HG02852 (cell line): Measurements from ENCODE around the gene BLM.
A peak's percentile ranks its signal among the peaks of the same experiment; 100 is the strongest.
"Not testable (repeated sequence)": the region's sequence is repeated elsewhere in the genome, so short reads cannot be mapped to it uniquely, and the experiment has no call there.

Source experiments
- ATAC-seq: cut with Tn5 transposase; IDR thresholded peaks from one replicate; pipeline ENCODE4 v1.9.1; 2021; ENCODE audit warnings: mild to moderate bottlenecking, moderate library complexity; ENCODE audit not compliant: unreplicated experiment

The BLM gene

DNA sequence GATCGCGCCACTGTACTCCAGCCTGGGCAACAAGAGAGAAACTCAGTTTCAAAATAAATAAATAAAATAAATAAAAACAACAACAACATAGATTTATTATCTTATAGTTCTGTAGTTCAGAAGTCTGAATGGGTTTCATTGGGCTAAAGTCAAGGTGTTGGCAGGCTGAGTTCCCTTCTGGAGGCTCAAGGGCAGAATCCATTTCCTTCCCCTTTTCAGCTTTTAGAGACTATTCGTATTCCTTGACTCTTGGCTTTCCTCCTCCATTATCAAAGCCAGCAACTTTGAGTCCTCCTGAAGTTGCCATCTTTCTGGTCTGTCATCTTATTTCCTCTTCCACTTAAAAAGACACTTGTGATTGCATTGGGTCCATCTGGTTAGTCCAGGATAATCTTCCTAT lies 12.1 kb downstream of the BLM start:
- no peak for ATAC-seq

DNA sequence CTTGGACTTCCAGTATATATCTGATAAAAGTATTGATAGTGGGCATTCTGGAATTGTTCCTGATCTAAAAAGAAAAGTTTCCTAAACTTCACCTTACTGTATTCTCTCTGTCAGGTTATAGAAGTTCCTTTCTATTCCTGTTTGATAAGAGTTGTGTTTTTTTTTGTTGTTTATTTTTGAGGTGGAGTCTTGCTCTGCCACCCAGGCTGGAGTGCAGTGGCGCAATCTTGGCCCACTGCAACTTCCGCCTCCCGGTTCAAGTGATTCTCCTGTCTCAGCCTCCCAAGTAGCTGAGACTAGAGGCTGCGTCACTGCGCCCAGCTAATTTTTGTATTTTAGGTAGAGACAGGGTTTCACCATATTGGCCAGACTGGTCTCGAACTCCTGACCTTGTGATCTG lies 13.1 kb downstream of the BLM start:
- ATAC-seq: no peak

DNA sequence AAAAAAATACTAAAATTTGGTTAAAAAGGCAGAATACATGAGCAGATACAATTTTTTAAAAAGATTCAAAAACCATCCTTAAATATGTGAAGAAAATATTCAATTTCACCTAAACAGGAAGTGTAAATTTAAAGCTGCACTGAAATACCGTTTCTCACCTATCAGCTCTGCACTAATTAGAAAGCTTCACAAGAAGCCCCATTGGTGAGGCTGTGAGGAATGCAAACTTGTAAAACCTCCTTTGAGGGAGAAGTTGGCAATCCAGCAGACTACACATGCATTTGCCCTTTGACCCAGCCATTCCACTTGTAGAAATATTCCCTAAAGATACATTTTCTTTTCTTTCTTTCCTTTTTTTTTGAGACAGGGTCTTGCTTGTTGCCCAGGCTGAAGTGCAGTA lies 18.8 kb downstream of the BLM start:
- ATAC-seq: no peak

DNA sequence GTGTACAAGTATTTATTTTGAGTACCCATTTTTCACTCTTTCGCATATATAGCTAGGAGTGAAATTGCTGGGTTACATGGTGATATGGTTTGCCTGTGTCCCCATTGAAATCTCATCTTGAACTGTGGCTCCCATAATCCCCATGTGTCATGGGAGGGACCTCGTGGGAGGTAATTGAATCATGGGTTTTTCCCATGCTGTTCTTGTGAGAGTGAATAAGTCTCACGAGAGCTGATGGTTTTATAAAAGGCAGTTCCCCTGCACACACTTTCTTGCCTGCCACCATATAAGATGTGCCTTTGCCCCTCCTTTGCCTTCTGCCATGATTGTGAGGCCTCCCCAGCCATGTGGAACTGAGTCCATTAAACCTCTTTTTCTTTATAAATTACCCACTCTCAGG lies 23.4 kb downstream of the BLM start:
- ATAC-seq: not testable (repeated sequence)

DNA sequence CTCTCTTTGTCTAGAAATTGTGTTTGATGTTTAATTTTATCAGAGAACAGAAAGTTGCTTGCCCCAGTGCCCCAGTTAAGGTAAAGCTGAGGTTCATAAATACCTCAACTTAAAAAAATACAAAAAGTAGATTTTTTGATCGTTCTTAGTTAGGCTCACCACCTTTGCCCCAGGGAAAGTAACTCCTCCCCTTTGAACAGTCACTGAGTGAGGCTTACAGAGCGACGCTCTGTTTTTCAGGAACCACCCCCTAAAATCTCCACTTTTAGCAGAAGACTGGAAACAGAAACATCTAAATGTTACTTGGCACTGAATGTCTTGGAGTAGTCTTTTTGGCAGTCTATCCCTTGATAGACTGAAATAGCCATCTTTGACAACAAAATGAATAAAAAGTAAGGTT lies 24.9 kb downstream of the BLM start:
- ATAC-seq: no peak

DNA sequence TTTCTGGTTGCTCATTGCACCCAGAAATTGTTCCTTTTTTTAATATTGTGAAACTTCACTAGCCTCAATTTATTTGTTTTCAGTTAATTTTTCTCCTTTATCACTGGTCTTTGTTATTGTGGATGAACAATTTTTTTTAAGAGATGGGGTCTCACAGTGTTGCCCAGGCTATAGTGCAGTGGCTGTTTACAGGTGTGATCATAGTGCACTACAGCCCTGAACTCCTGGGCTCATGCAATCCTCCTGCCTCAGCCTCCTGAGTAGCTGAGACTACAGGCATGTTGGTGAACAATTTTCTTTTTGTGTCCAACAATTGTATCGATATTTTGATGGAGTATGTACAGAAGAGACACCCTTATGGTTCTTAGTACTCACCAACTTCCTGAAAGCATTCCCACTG lies 26.3 kb downstream of the BLM start:
- no peak for ATAC-seq

DNA sequence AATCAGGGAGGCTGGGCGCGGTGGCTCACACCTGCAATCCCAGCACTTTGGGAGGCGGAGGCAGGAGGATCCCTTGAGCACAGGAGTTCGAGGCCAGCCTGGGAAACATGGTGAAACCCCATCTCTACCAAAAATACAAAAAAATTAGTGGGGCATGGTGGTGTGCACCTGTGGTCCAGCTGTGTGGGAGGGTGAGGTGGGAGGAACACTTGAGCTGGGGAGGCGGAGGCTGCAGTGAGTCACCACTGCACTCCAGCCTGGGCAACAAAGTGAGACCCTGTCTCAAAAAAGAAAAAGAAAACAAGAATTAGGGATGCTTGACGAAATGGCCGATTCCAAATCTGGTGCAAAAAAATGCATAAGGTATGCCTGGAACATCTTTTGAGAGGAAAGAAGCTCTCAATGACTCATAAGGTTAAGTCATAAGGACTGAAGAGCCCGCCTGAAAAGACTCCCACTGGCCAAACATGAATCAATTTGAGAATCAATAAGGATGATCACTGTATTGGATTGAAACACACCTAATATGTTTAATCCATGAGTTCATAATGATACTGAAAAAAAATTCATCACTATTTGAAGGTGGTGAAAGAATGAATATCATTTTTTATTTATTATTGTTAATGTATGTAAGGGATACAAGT lies 27.7 kb downstream of the BLM start:
- ATAC-seq: no peak

DNA sequence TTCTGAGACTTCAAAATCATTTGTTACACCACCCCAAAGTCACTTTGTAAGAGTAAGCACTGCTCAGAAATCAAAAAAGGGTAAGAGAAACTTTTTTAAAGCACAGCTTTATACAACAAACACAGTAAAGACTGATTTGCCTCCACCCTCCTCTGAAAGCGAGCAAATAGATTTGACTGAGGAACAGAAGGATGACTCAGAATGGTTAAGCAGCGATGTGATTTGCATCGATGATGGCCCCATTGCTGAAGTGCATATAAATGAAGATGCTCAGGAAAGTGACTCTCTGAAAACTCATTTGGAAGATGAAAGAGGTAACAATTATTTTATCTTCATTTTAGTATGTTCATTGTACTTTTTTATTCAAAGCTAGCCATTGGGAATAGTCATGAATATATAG lies 32.6 kb downstream of the BLM start:
- ATAC-seq: no peak

DNA sequence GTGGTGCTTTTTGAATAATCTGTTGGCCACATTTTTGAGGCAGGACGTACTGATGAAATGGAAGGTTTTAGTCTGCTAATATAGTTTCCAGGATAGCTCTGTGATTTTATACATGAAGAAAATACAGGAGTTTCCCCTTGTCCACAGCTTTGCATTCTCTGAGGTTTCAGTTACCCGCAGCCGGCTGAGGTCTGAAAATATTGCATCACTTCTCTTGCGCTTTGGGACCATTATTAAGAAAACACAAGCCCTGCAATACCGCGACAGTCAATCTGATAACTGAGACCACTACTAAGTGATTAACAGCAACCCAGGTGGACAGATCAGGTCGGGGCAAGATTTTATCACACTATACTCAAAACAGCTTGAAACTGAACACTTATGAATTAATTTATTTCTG lies 33.0 kb downstream of the BLM start:
- ATAC-seq: peak; percentile 47

DNA sequence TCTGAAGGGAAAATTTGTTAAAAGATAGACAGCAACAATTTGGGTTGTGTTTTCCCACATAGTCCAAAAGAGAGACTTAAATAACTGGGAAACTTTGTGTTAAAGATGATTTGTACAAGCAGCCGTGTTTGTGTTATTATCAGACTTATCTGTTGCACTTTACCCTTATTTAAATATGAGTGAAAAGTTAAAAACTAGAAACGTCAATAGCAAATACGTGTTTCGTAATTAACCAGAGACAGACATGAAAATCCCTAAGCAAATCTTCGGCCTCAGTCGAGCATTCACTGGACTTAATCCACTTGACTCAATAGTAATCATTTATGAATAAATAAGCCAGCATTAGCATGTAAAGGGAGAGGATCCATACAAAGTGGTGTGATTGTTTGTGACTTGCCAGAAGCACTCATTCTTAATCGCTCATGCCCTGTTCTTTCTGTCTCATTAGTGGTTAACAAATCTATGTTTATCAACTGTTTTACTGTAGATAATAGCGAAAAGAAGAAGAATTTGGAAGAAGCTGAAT lies 34.2 kb downstream of the BLM start:
- ATAC-seq: no peak

DNA sequence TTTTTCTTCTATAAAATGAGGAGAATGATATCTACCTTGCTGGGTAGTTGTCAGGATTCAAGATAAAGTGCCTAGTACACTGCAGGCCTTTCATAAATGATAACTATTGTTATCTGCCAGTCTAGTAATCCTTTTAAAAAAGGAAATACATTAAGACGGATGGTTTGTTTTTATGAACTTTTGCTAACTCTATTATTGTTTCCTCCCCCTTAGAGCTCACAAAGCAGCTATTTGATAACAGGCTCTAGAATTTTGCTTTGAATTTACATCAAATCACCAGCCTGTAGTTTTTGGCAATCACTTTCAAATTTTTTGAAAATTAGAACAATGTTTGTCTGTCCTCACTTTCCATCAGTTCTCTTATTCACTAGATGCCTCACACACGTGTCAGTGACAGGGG lies 39.8 kb downstream of the BLM start:
- ATAC-seq: no peak

DNA sequence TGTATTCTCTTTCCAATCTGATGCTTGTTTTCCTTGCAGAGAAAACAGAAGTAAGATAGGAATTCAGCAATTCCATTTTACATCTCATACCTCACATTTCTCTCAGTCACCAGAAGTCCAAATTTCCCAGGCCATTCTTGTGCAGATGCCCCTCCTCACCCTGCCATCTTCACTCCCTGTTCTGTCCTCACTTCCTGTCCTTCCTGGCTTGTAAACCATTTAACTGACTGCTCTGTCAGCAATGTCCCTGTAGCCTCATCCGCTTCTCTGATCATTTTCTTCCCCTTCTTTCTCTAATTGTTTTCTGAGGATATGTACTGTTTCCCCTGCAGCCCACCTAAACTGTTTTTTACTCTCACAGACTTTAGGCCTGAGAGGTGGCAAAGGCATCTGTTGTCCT lies 40.3 kb downstream of the BLM start:
- no peak for ATAC-seq

DNA sequence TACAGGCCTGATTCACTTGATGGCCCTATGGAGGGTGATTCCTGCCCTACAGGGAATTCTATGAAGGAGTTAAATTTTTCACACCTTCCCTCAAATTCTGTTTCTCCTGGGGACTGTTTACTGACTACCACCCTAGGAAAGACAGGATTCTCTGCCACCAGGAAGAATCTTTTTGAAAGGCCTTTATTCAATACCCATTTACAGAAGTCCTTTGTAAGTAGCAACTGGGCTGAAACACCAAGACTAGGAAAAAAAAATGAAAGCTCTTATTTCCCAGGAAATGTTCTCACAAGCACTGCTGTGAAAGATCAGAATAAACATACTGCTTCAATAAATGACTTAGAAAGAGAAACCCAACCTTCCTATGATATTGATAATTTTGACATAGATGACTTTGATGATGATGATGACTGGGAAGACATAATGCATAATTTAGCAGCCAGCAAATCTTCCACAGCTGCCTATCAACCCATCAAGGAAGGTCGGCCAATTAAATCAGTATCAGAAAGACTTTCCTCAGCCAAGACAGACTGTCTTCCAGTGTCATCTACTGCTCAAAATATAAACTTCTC lies 43.6 kb downstream of the BLM start:
- no peak for ATAC-seq

DNA sequence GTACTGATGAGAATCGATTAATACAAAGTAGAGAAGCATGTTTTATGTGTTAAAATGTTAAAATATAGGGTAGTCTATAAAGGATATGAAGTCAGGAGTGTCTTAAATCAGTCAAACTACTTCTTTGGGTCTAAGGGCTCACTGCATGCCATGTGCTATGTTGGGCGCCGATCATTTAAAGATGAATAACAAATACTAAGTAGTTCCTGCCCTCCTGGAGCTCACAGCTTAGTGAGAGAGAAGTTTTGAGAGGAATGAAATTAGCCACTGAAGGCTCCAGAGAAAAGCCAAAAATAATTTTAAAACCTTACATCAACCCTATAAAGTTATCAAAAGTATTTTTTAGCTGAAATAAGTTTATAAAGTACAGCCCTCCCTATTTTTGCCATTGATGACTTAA lies 44.5 kb downstream of the BLM start:
- ATAC-seq: no peak

DNA sequence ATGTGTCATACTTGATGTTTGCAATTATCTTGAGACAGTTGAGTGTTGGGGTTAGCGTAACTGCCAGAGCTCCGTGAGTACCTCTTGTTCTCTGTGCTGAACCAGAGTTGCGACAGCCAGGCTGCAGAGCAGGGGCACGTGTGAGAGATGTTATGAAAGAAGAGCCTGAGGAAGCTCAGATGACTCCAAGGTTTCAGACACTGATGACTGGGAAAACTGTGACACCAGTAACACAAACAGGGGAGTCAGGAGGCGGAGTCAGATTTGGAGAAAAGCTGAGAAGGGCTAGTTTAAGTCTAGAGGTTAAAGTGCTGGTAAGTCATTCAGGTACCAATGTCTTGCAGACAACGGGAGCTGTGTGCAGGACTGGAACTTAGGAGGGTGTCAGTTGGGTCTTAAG lies 45.0 kb downstream of the BLM start:
- ATAC-seq: no peak

DNA sequence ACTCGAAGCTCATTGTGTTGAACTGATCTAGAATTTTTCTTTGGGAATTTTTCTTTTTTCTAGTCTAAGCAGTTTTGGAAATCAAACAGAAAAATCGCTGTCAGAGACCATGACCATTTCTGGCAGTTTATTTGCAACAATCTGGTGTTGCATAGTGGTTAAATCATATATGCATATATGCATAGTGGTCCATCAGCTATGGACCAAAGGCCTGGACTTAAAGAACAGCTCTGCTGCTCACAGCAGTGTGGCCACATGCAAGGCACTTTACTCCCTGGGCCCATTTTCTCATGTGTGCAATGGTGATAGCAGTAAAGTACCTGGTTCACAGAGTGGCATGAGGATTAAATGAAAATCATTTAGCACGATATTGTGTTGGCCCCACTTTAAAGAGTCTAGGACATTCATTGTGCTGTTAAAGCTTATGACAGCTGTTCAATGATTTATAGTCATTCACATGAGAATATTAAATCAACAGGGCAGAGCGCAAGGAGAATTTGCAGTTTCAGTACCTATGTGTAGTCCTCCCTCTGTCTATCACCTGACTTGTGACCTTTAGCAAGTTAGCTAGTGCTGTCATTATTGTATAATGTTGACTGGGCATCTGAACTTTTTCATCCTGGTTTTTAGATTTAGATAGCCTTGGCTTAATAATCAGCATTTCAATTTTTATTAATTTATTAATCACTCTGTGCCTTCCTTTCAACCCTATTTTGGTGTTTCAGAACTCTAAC lies 46.4 kb downstream of the BLM start:
- no peak for ATAC-seq

DNA sequence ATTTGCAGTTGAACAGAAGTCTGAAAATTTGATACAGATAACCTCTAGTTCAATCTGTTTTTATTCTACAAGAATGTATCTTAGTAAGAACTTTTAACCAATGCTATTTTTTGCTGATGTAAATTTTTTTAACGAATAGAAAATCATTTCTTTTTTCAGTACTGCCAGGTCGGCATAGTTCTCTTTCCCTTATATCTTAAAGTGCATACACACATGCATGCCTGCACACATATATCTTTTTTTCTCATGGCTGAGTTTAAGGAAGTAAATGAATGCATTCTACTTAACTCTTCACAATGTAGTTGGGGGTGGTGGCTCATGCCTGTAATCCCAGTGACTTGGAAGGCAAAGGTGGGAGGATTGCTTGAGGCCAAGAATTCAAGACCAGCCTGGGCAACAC lies 48.4 kb downstream of the BLM start:
- ATAC-seq: no peak

DNA sequence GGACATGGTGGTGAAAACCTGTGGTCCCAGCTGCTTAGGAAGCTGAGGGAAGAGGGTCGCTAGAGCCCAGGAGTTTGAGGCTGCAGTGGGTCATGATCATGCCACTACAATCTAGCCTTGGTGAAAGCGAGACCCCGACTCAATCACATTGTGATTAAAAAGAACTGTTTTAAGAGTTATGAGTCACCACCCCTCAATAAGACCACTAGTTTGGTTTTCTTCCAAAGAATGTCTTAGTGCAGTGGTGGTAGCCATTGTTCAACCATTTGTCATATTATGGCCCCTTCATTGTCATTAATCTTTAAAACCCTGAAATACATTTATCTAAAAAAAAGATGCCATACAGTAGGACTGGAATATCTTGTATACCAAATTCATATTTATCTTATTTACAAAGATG lies 48.8 kb downstream of the BLM start:
- no peak for ATAC-seq

DNA sequence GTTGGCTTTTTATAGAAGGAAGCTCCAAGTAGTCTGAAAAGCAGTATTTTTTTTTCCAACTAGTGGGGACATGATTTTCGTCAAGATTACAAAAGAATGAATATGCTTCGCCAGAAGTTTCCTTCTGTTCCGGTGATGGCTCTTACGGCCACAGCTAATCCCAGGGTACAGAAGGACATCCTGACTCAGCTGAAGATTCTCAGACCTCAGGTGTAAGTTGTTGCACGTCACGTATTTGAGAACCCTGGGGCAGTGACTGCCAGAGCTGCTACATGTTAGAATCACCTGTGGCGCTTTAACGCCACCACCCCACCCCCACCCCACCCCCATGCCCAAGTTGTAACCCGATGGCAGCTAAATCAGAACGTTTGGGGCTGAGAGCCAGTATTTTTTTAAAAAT lies 52.2 kb downstream of the BLM start:
- no peak for ATAC-seq

DNA sequence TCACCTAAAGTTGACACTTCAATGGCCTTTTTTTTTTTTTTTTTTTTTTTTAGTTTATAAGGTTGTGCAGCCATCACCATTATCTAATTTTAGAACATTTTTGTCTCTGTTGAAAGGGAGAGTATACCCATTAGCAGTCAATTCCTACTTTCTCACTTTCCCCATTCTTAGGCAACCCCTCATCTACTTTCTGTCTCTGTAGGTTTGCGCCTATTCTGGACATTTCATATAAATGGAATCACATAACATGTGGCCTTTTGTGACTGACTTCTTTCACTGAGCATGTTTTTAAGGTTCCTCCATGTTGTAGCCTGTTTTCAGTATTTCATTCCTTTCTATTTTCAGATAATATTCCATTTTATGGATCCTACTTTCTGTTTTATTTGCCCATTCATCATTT lies 56.3 kb downstream of the BLM start:
- ATAC-seq: no peak

DNA sequence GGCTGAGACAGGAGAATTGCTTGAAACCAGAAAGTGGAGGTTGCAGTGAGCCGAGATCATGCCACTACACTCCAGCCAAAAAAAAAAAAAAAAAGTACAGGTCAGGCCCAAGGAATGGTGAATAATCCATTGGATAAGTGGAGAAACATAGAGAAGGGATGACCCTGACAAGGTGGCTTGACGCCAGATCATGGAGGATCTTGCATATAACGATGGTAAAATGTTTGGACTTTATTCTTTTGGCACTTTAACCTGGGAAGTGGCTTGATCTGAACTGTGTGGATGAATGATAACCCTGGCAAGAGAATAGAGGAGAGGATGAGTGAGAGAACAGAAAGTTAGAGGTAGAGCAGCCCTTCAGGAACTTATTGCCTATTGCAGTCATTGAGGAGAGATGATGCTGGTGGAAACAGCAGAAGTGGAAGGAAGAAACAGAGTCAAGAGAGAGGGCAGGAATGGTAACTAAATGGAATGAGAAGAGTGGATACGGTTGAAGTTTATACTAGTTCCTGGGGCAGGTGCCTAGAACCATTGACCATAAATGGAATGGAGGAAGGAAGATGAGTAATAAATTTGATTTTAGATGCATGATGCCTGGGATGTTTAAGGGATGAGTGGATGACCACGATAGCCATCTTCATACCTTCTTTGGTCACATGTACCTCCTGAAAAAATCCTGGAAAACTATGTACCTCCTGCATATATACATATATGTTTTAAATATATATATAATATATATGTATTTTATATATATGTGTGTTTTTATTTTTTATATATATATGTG lies 57.8 kb downstream of the BLM start:
- ATAC-seq: no peak

DNA sequence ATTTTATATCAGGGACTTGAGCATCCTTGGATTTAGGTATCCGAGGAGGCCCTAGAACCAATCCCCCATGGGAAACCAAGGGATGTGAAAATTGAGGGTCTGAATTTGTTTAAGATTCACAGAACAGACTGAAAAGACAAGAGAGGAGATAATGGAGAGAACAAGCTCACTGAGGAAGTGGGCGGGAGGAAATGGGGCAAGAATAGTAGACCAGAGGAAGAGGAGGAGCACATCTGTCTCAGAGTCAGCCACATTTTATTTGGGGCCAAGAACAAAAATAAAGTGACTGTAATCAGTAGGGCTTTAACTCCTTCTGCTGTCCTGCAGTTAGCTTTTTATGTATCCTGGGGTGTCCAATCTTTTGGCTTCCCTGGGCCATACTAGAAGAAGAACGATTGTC lies 63.8 kb downstream of the BLM start:
- no peak for ATAC-seq
